Right atrium auricular region (tissue), 2 donors: Measurements from ENCODE around the gene CUZD1. TPM values are rescaled to one million over a fixed set of nuclear protein-coding genes. Genes with fewer than 3 reads are reported as not detected.

Experiments
- DNase-seq: peaks from one replicate; pipeline ENCODE4 v3.0.0-alpha.2; 2019; ENCODE audit warnings: low spot score
- H3K27ac ChIP-seq, 2 donors: fragments of 200-600 bp; sonication (generic); 1 replicate in 1 of 2; 2 replicates in 1 of 2; pipeline ENCODE4 v1.5.1; 2016 to 2019
- H3K27me3 ChIP-seq, 2 donors: fragments of 200-600 bp; sonication (generic); one replicate each; pipeline versions ENCODE4 v1.5.1 to v1.6.0; 2017 to 2019
- H3K36me3 ChIP-seq: fragments of 200-600 bp; sonication (generic); one replicate; pipeline ENCODE4 v1.5.1; 2016
- H3K4me1 ChIP-seq, 2 donors: fragments of 200-600 bp; sonication (generic); one replicate each; pipeline versions ENCODE4 v1.5.1 to v1.6.0; 2017 to 2019
- H3K4me3 ChIP-seq, 2 donors: fragments of 200-600 bp; sonication (generic); 1 replicate in 1 of 2; 2 replicates in 1 of 2; pipeline ENCODE4 v1.5.1; 2017 to 2019; ENCODE audit warnings: mild to moderate bottlenecking in 1 of 2, moderate library complexity in 1 of 2
- H3K9me3 ChIP-seq, 2 donors: fragments of 200-600 bp; sonication (generic); one replicate each; pipeline ENCODE4 v1.5.1; 2019
- CTCF ChIP-seq, 2 donors: fragments of 200-600 bp; sonication (generic); IDR thresholded peaks; one replicate each; pipeline ENCODE4 v1.5.1; 2019; ENCODE audit warnings: antibody characterized with exemption in 2 of 2
- total RNA-seq, 2 donors: library from RNA; depleted of rRNA; stranded (reverse); fragments of >200 nt; gene quantifications; one replicate each; pipeline ENCODE4 v1.1.0, GENCODE V29; 2016

CUZD1 gene
- total RNA-seq: under 1 TPM in 1 of 2 donors, not detected in 1; 0.31 TPM

- H3K4me1 ChIP-seq: no peaks in the 10 kb centered on the region
- peaks cover 0 to 18% of the 10 kb centered on the region in 2 donors for H3K9me3 ChIP-seq
- DNase-seq: no peak
- TF ChIP-seq CTCF (IDR thresholded peaks at IDR 0.05): no peak
- no peak within 1 kb of the TSS for H3K27ac ChIP-seq
- no peaks in the 10 kb centered on the region for H3K27me3 ChIP-seq
- H3K36me3 ChIP-seq: no peaks in the 10 kb centered on the region
- no peak within 1 kb of the TSS for H3K4me3 ChIP-seq
Observed at GRCh38 chr10:122845783-122846332, at the start of gene CUZD1. TSS of gene CUZD1 (minus strand) at chr10:122845857. CDS start at chr10:122845843, 14 bp downstream.

- H3K36me3 ChIP-seq: no peaks in the 10 kb centered on the region
- no peak overlapping the region for H3K4me3 ChIP-seq
- H3K9me3 ChIP-seq: no peaks in the 10 kb centered on the region
- TF ChIP-seq CTCF (IDR thresholded peaks at IDR 0.05): no peak
- no peaks in the 10 kb centered on the region for H3K4me1 ChIP-seq
- no peak overlapping the region for H3K27ac ChIP-seq
- no peak for DNase-seq
- no peaks in the 10 kb centered on the region for H3K27me3 ChIP-seq
Observed at GRCh38 chr10:122894261-122894944, 48.7 kb upstream of the CUZD1 start.

GRCh38 chr10:122884166-122884565 is 38.5 kb upstream of the CUZD1 start:
- H3K27ac ChIP-seq: no peak overlapping the region
- H3K36me3 ChIP-seq: no peaks in the 10 kb centered on the region
- no peak for TF ChIP-seq CTCF (IDR thresholded peaks at IDR 0.05)
- H3K4me3 ChIP-seq: no peak overlapping the region
- H3K27me3 ChIP-seq: no peaks in the 10 kb centered on the region
- no peak for DNase-seq
- no peaks in the 10 kb centered on the region for H3K9me3 ChIP-seq
- peaks cover 0 to 8% of the 10 kb centered on the region in 2 donors for H3K4me1 ChIP-seq

- TF ChIP-seq CTCF (IDR thresholded peaks at IDR 0.05): no peak
- Histone ChIP-seq H3K27me3 (no peaks in the 10 kb centered on the region), H3K27ac (no peak overlapping the region), H3K4me3 (no peak overlapping the region), H3K36me3 (no peaks in the 10 kb centered on the region), H3K4me1 (peaks cover 0 to 18% of the 10 kb centered on the region in 2 donors), H3K9me3 (no peaks in the 10 kb centered on the region)
- DNase-seq: no peak
Observed at GRCh38 chr10:122882766-122883165, 37.1 kb upstream of the CUZD1 start.

- peak within 1 kb of the TSS; percentile 7 to 31 for H3K27ac ChIP-seq
- peaks cover 0 to 18% of the 10 kb centered on the region in 2 donors for H3K4me1 ChIP-seq
- H3K27me3 ChIP-seq: no peaks in the 10 kb centered on the region
- no peaks in the 10 kb centered on the region for H3K9me3 ChIP-seq
- no peaks in the 10 kb centered on the region for H3K36me3 ChIP-seq
- H3K4me3 ChIP-seq: peak within 1 kb of the TSS; percentile 46 to 60
- peak; percentile 95 for DNase-seq
- TF ChIP-seq CTCF (IDR thresholded peaks at IDR 0.05): no peak
Observed at GRCh38 chr10:122879339-122880273, 33.9 kb upstream of the CUZD1 start, which contains the start of gene FAM24B. TSS of gene FAM24B (minus strand) at chr10:122879581. CDS start at chr10:122850515, 29,066 bp downstream.
